Measurements from ENCODE around the gene C1orf35.

C1orf35 gene

GRCh38 chr1:228102791-228103620, at the start of gene C1orf35:
C1orf35 (minus strand) TSS chr1:228103325; CDS start chr1:228103227, 98 bp downstream.
- DNase-seq = peak; percentile 92

- DNase-seq = no peak
Measured at GRCh38 chr1:228152918-228153258, 49.8 kb upstream of the C1orf35 start.

- no peak for DNase-seq
Measured at GRCh38 chr1:228152097-228152917, 49.2 kb upstream of the C1orf35 start.

- no peak for DNase-seq
Measured at GRCh38 chr1:228151180-228151925, 48.2 kb upstream of the C1orf35 start.

- no peak for DNase-seq
Measured at GRCh38 chr1:228150461-228151179, 47.5 kb upstream of the C1orf35 start.

- DNase-seq = no peak
Measured at GRCh38 chr1:228150120-228150460, 47.0 kb upstream of the C1orf35 start.

GRCh38 chr1:228149406-228150119, 46.4 kb upstream of the C1orf35 start, which contains the start of gene GJC2:
GJC2 (plus strand) TSS chr1:228149930; CDS start chr1:228157759, 7,829 bp downstream.
- DNase-seq = no peak

- no peak for DNase-seq
Measured at GRCh38 chr1:228148935-228149405, 45.8 kb upstream of the C1orf35 start.

GRCh38 chr1:228148196-228148861, 45.2 kb upstream of the C1orf35 start:
- DNase-seq = no peak

- no peak for DNase-seq
Measured at GRCh38 chr1:228147768-228148167, 44.6 kb upstream of the C1orf35 start.

- DNase-seq = no peak
Measured at GRCh38 chr1:228147151-228147693, 44.1 kb upstream of the C1orf35 start.

GRCh38 chr1:228146417-228147150, 43.5 kb upstream of the C1orf35 start:
- DNase-seq = no peak

- no peak for DNase-seq
Measured at GRCh38 chr1:228145463-228146416, 42.6 kb upstream of the C1orf35 start.

GRCh38 chr1:228144993-228145343, 41.8 kb upstream of the C1orf35 start:
- no peak for DNase-seq

- no peak for DNase-seq
Measured at GRCh38 chr1:228144193-228144992, 41.3 kb upstream of the C1orf35 start.

GRCh38 chr1:228143480-228144192, 40.5 kb upstream of the C1orf35 start:
- DNase-seq = no peak

GRCh38 chr1:228142701-228143136, 39.6 kb upstream of the C1orf35 start:
- DNase-seq = no peak
